Measurements from ENCODE around the gene OR52H1. TPM values are rescaled to one million over a fixed set of nuclear protein-coding genes. Genes with fewer than 3 reads are reported as not detected.

OR52H1 gene
- 1 to 10 TPM in 1 of 4 donors, under 1 TPM in 1, not detected in 2; 0.85 to 2.1 TPM for total RNA-seq

DNA sequence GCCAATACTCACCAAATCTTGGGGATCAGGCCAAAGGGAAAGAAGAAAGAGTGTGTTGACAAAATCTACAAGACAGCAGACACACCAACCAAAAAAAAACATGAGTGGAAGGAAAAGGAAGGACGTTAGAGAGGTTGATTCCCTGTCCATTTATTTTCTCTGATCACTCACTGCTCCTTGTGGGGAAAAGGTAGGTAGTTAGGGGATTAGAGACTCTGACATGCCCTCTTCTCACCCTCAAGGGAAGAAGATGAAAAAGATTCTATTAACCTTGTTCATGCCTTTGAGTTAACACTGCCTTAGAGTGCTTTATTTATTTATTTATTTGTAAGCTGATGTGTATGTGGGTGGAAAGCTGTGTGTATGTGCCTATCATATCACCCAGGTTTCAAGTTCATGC is at the start of gene OR52H1:
OR52H1 (minus strand) TSS at position 101 of the 400 bp plus-strand sequence. CDS start 3,035 bp downstream, outside the sequence.
- H3K27ac ChIP-seq: no peak within 1 kb of the TSS
- TF ChIP-seq POLR2A (IDR thresholded peaks at IDR 0.05): no peak
- TF ChIP-seq EP300 (IDR thresholded peaks at IDR 0.05): no peak
- no peak for TF ChIP-seq CTCF (IDR thresholded peaks at IDR 0.05)
- no peak for TF ChIP-seq POLR2AphosphoS5 (IDR thresholded peaks at IDR 0.05)
- H3K27me3 ChIP-seq: no peaks in the 10 kb centered on the region
- DNase-seq (ENCODE audit: low spot score in 2 of 2): no peak
- H3K4me3 ChIP-seq: no peak within 1 kb of the TSS
- H3K36me3 ChIP-seq: no peaks in the 10 kb centered on the region
- 42% methylated on average over 1 of the region's 1 CpG for WGBS
- H3K9me3 ChIP-seq: no peaks in the 10 kb centered on the region
- no peaks in the 10 kb centered on the region for H3K4me1 ChIP-seq

DNA sequence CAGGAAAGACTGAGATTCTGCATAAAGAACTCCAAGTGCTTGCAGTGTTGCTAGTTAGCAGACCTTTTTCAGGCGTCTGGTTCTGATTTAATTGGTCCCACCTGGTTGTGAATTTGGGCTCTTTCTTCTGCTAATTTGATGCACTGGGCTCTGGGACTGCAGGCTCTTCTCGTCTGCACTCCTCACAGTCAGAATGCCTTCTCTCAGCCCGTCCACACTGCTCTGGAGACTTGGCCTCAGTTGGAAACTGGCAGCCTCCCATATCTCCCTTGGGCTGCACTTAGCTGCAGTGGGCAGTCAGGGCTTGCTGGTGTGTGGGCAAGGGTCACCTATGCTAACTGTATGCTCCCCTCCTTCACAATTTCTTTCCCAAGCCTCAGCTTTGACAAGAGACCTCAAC is 49.6 kb upstream of the OR52H1 start:
- no peaks in the 10 kb centered on the region for H3K36me3 ChIP-seq
- DNase-seq (ENCODE audit: low spot score in 2 of 2): no peak
- peaks cover 15% of the 10 kb centered on the region for H3K4me1 ChIP-seq
- H3K4me3 ChIP-seq: no peak overlapping the region
- H3K27ac ChIP-seq: no peak overlapping the region
- no peaks in the 10 kb centered on the region for H3K9me3 ChIP-seq
- 49% methylated on average over 3 of the region's 3 CpGs for WGBS
- no peaks in the 10 kb centered on the region for H3K27me3 ChIP-seq
- TF ChIP-seq CTCF (IDR thresholded peaks at IDR 0.05): no peak
- no peak for TF ChIP-seq POLR2AphosphoS5 (IDR thresholded peaks at IDR 0.05)
- no peak for TF ChIP-seq EP300 (IDR thresholded peaks at IDR 0.05)
- no peak for TF ChIP-seq POLR2A (IDR thresholded peaks at IDR 0.05)

- TF ChIP-seq EP300 (IDR thresholded peaks at IDR 0.05): no peak
- peak within 1 kb of the TSS; percentile 50 for H3K4me3 ChIP-seq
- peak; percentile 71 to 79 for DNase-seq (ENCODE audit: low spot score in 2 of 2)
- 11% methylated on average over 11 of the region's 20 CpGs for WGBS
- no peak within 1 kb of the TSS for H3K27ac ChIP-seq
- H3K36me3 ChIP-seq: no peaks in the 10 kb centered on the region
- H3K9me3 ChIP-seq: no peaks in the 10 kb centered on the region
- H3K27me3 ChIP-seq: no peaks in the 10 kb centered on the region
- peaks cover 15% of the 10 kb centered on the region for H3K4me1 ChIP-seq
Measured at GRCh38 chr11:5596607-5597201, 48.4 kb upstream of the OR52H1 start, which contains the start of gene TRIM6. TRIM6 (plus strand) TSS chr11:5596637; CDS start chr11:5596898, 261 bp downstream.

DNA sequence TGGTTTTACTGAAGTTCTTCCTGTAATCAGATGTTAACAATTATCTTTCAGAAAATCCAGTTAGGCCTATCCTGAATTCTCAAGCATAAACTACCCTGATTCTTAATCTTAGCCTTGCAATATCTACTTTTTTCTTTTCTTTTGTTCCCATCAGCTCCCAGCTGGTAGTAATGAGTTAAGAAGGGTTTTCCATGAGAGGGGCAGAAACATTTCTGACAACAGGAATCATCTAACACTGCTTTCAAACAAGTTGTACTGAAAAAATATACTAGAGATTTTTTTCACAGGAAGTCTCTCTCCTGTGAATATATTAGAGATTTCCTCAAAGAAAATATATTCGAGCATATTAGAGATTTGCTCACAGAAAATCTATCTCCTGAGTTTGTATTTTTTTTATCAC is 44.8 kb upstream of the OR52H1 start:
- Histone ChIP-seq H3K27me3 (no peaks in the 10 kb centered on the region), H3K4me3 (no peak overlapping the region), H3K4me1 (peaks cover 15% of the 10 kb centered on the region), H3K9me3 (no peaks in the 10 kb centered on the region), H3K36me3 (no peaks in the 10 kb centered on the region), H3K27ac (no peak overlapping the region)
- WGBS: 42% methylated on average over 1 of the region's 1 CpG
- DNase-seq (ENCODE audit: low spot score in 2 of 2): no peak
- TF ChIP-seq POLR2AphosphoS5 (IDR thresholded peaks at IDR 0.05): no peak
- TF ChIP-seq POLR2A (IDR thresholded peaks at IDR 0.05): no peak
- TF ChIP-seq CTCF (IDR thresholded peaks at IDR 0.05): no peak
- no peak for TF ChIP-seq EP300 (IDR thresholded peaks at IDR 0.05)

GRCh38 chr11:5592615-5593014 is 44.3 kb upstream of the OR52H1 start:
- H3K27ac ChIP-seq: no peak overlapping the region
- TF ChIP-seq POLR2AphosphoS5 (IDR thresholded peaks at IDR 0.05): no peak
- no peak for TF ChIP-seq POLR2A (IDR thresholded peaks at IDR 0.05)
- TF ChIP-seq EP300 (IDR thresholded peaks at IDR 0.05): no peak
- TF ChIP-seq CTCF (IDR thresholded peaks at IDR 0.05): no peak
- no peaks in the 10 kb centered on the region for H3K27me3 ChIP-seq

More at GRCh38 chr11:5592615-5593014, 44.3 kb upstream of the OR52H1 start:
- Histone ChIP-seq H3K4me3 (no peak overlapping the region), H3K4me1 (peaks cover 14% of the 10 kb centered on the region), H3K36me3 (no peaks in the 10 kb centered on the region), H3K9me3 (no peaks in the 10 kb centered on the region)
- DNase-seq (ENCODE audit: low spot score in 2 of 2): no peak
- 90% methylated on average over 5 of the region's 5 CpGs for WGBS
